ENCODE measurements around the gene OR51A7. TPM values are rescaled to one million over a fixed set of nuclear protein-coding genes. Genes with fewer than 3 reads are reported as not detected.

Gene OR51A7
- total and polyA plus RNA-seq, 3 donors from 2014 or later: 0.24 to 0.62 TPM; not detected in 1

- no peak for TF ChIP-seq POLR2A (IDR thresholded peaks at IDR 0.05)
- no peak for TF ChIP-seq CTCF (IDR thresholded peaks at IDR 0.05)
- Histone ChIP-seq H3K4me1 (no peaks in the 10 kb centered on the region), H3K36me3 (ENCODE audit: low read depth, missing control alignments) (no peaks in the 10 kb centered on the region), H3K27me3 (no peaks in the 10 kb centered on the region), H3K9me3 (no peaks in the 10 kb centered on the region), H3K4me3 (no peak overlapping the region), H3K27ac (no peak overlapping the region)
- 0 to 2% methylated on average over 1 of the region's 1 CpG for WGBS, 2 donors
- intact Hi-C loops (cut with DNase I; ENCODE audit: low total_unique reads): no loop called here
- no peak for DNase-seq
Measured at GRCh38 chr11:4887591-4887990, 16.0 kb upstream of the OR51A7 start.

DNA sequence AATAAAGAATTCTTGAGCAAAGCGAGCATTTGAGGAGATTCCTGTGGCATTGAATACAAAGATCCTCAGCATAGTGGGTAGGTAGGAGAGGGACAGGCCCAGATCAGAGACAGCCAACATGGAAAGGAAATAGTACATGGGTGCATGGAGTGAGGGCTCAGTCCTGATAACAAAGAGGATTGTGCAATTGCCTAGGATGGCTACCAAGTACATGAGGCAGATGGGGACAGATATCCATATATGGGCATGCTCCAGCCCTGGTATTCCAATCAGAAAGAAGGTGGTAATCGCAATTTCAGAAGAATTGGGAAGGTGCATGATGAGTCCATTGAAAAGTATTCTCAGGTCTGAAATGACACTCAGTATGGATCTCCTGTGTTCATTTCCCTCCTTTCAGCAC lies 13.3 kb upstream of the OR51A7 start:
- no peak overlapping the region for H3K27ac ChIP-seq
- no peak for DNase-seq
- H3K36me3 ChIP-seq (ENCODE audit: low read depth, missing control alignments): no peaks in the 10 kb centered on the region
- H3K4me1 ChIP-seq: no peaks in the 10 kb centered on the region
- H3K9me3 ChIP-seq: no peaks in the 10 kb centered on the region
- H3K4me3 ChIP-seq: no peak overlapping the region
- TF ChIP-seq POLR2A (IDR thresholded peaks at IDR 0.05) (no peak), CTCF (IDR thresholded peaks at IDR 0.05) (no peak)
- 96 to 99% methylated on average over 2 of the region's 2 CpGs for WGBS, 2 donors
- no peaks in the 10 kb centered on the region for H3K27me3 ChIP-seq
- intact Hi-C loops (cut with DNase I; ENCODE audit: low total_unique reads): no loop called here

DNA sequence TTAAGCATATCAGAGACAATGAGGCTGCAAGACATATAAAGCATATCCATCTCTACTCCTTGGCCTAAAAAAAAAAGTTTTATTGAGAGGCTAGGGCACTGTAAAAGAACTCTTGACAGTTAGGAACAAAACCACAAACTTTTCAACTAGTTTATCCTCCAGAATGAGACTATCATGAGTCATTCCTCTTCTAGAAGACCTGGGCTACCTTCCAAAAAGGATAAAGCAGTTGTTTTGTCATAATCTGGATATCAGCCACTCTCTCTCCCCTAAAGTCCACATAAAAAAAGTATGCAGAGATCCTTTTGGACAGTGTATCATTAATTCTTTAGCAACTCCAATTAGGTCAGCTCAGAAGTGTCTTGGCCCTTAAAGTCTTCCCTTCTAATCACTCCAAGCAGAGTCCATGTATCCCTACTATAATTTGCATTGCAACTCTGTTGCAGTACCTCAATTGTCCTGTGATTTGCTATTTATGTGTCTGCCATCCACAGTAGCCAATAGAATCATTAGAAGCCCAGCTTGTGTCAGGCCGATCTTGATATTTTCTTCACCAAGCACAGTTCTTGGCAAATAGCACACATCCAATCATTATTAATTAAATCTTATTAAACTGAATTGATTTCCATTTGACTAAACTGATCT lies 11.5 kb upstream of the OR51A7 start:
- DNase-seq: no peak
- intact Hi-C loops (cut with DNase I; ENCODE audit: low total_unique reads): no loop called here
- H3K4me3 ChIP-seq: no peak overlapping the region
- no peak overlapping the region for H3K27ac ChIP-seq
- no peak for TF ChIP-seq CTCF (IDR thresholded peaks at IDR 0.05)
- no peak for TF ChIP-seq POLR2A (IDR thresholded peaks at IDR 0.05)
- no peaks in the 10 kb centered on the region for H3K9me3 ChIP-seq
- H3K27me3 ChIP-seq: no peaks in the 10 kb centered on the region
- H3K36me3 ChIP-seq (ENCODE audit: low read depth, missing control alignments): no peaks in the 10 kb centered on the region
- no peaks in the 10 kb centered on the region for H3K4me1 ChIP-seq
- 83 to 84% methylated on average over 1 of the region's 1 CpG for WGBS, 2 donors

DNA sequence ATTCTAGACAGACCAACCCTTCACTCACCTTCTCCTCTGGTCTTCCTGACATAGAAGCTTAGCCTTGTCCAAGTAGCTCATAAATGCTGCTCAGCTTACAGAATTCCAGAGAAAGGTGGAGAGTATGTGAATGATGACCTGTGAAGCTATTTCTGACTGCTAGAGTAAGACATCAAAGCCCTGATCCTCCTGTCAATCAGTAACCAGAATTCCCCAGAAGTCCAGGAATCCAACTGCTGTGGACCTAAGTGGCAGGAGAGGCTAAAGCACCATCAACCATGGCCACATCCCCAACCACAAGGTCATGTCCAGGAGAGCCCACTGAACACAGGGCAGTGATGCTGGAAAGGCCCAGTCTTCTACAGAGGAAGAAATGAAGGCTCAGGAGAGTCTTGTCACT lies 13.0 kb downstream of the OR51A7 start:
- no peaks in the 10 kb centered on the region for H3K4me1 ChIP-seq
- TF ChIP-seq POLR2A (IDR thresholded peaks at IDR 0.05): no peak
- no peak for TF ChIP-seq CTCF (IDR thresholded peaks at IDR 0.05)
- no peaks in the 10 kb centered on the region for H3K36me3 ChIP-seq (ENCODE audit: low read depth, missing control alignments)
- H3K9me3 ChIP-seq: no peaks in the 10 kb centered on the region
- intact Hi-C loops (cut with DNase I; ENCODE audit: low total_unique reads): no loop called here
- no peak overlapping the region for H3K27ac ChIP-seq
- H3K4me3 ChIP-seq: no peak overlapping the region
- no peak for DNase-seq
- H3K27me3 ChIP-seq: no peaks in the 10 kb centered on the region

DNA sequence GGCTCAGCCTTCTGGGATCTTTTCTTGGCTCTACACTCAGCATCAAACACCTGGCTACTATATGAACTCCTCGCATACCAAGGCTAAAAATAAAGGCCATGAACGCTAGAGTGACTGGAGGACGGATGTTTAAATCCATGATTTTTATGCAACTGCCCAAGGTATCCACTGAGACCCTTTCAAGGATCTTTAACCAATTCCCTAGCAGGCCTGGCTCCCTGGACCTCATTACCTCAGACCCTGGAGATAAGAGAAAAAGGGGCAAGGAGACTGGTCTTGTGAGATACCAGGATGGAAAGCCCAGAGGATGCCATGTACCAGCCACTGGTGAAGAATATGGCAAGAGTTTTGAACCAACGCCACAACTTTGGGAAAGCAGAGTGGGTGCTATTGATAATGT lies 15.7 kb downstream of the OR51A7 start, which contains the start of gene OR51G2:
Gene OR51G2 (minus strand): TSS at position 101 of the 400 bp plus-strand sequence. CDS start 3,687 bp downstream, outside the sequence.
- Histone ChIP-seq H3K9me3 (no peaks in the 10 kb centered on the region), H3K27me3 (no peaks in the 10 kb centered on the region), H3K4me3 (no peak within 1 kb of the TSS), H3K36me3 (ENCODE audit: low read depth, missing control alignments) (no peaks in the 10 kb centered on the region), H3K4me1 (no peaks in the 10 kb centered on the region), H3K27ac (no peak within 1 kb of the TSS)
- 82 to 93% methylated on average over 4 of the region's 4 CpGs for WGBS, 2 donors
- no peak for TF ChIP-seq CTCF (IDR thresholded peaks at IDR 0.05)
- no peak for TF ChIP-seq POLR2A (IDR thresholded peaks at IDR 0.05)
- DNase-seq: no peak
- intact Hi-C loops (cut with DNase I; ENCODE audit: low total_unique reads): no loop called here
